Neural cell (in vitro differentiated cells): ENCODE data around the gene CTAGE1. TPM values are rescaled to one million over a fixed set of nuclear protein-coding genes. Genes with fewer than 3 reads are reported as not detected.

Experiments
- H2AFZ ChIP-seq: fragments of 200-600, 300-800 bp; sonication (generic), shearing (Covaris generic); 2 replicates; pipeline ENCODE4 v1.6.0; 2014; ENCODE audit warnings: low read depth, mild to moderate bottlenecking, antibody characterized with exemption, low read length, moderate library complexity
- H3F3A ChIP-seq: fragments of 200-600 bp; shearing (Covaris generic); 2 replicates; pipeline ENCODE4 v1.6.1; 2016; ENCODE audit warnings: mild to moderate bottlenecking, moderate library complexity, mixed read lengths, antibody characterized with exemption, low read length; ENCODE audit not compliant: insufficient read depth, poor library complexity, severe bottlenecking
- H3K27ac ChIP-seq: fragments of 200-600, 300-800 bp; sonication (generic), shearing (Covaris generic); 2 replicates; pipeline ENCODE4 v1.5.1; 2014; ENCODE audit warnings: mild to moderate bottlenecking, low read length, moderate library complexity
- H3K27me3 ChIP-seq: fragments of 300-800, 200-600 bp; sonication (generic), shearing (Covaris generic); 2 replicates; pipeline ENCODE4 v1.6.0; 2014; ENCODE audit warnings: mild to moderate bottlenecking, low read depth, low read length, moderate library complexity; ENCODE audit not compliant: insufficient read depth
- H3K36me3 ChIP-seq: fragments of 300-800, 200-600 bp; sonication (generic), shearing (Covaris generic); 2 replicates; pipeline ENCODE4 v1.5.1; 2014; ENCODE audit warnings: mild to moderate bottlenecking, antibody characterized with exemption, low read length, moderate library complexity; ENCODE audit not compliant: insufficient read depth
- H3K4me2 ChIP-seq: fragments of 300-800, 200-600 bp; sonication (generic), shearing (Covaris generic); 2 replicates; pipeline ENCODE4 v1.6.0; 2014; ENCODE audit warnings: mild to moderate bottlenecking, low read length
- H3K4me3 ChIP-seq: fragments of 300-800, 200-600 bp; sonication (generic), shearing (Covaris generic); 2 replicates; pipeline ENCODE4 v1.5.1; 2014; ENCODE audit warnings: mild to moderate bottlenecking, low read length, moderate library complexity
- H3K79me2 ChIP-seq: fragments of 200-600 bp; shearing (Covaris generic); replicated peaks from 2 replicates; pipeline ENCODE4 v1.6.0; 2014; ENCODE audit warnings: mild to moderate bottlenecking, low read length, moderate library complexity; ENCODE audit not compliant: insufficient read depth
- H3K9ac ChIP-seq: fragments of 300-800, 200-600 bp; sonication (generic), shearing (Covaris generic); 2 replicates; pipeline ENCODE4 v1.6.1; 2016; ENCODE audit warnings: mild to moderate bottlenecking, low read length, mixed read lengths
- H3K9me2 ChIP-seq: fragments of 200-600 bp; shearing (Covaris generic); 2 replicates; pipeline ENCODE4 v1.6.1; 2016; ENCODE audit warnings: mild to moderate bottlenecking, low read length, mixed read lengths; ENCODE audit not compliant: insufficient read depth
- H3K9me3 ChIP-seq: fragments of 200-600, 300-800 bp; sonication (generic), shearing (Covaris generic); 2 replicates; pipeline ENCODE4 v1.6.1; 2016; ENCODE audit warnings: mild to moderate bottlenecking, mixed run types, low read length, moderate library complexity, mixed read lengths
- H4K20me1 ChIP-seq: fragments of 200-600 bp; shearing (Covaris generic); 2 replicates; pipeline ENCODE4 v1.6.1; 2016; ENCODE audit warnings: mild to moderate bottlenecking, mixed run types; ENCODE audit not compliant: insufficient read depth
- CTCF ChIP-seq: fragments of 450-650 bp; IDR thresholded peaks from 2 replicates; pipeline ENCODE4 v1.5.1; 2014; ENCODE audit warnings: antibody characterized with exemption, mild to moderate bottlenecking, moderate library complexity; ENCODE audit not compliant: poor library complexity, severe bottlenecking
- EP300 ChIP-seq: fragments of 450-650 bp; conservative IDR thresholded peaks from 2 replicates; pipeline ENCODE4 v1.6.1; 2014; ENCODE audit warnings: antibody characterized with exemption, mild to moderate bottlenecking, moderate library complexity; ENCODE audit not compliant: poor library complexity, severe bottlenecking
- EZH2 ChIP-seq: fragments of 200-600, 300-800 bp; shearing (Covaris generic), sonication (generic); IDR thresholded peaks from 2 replicates; pipeline ENCODE4 v1.6.1; 2014; ENCODE audit warnings: antibody characterized with exemption, low read length, borderline replicate concordance, mild to moderate bottlenecking; ENCODE audit not compliant: insufficient read depth, poor library complexity, severe bottlenecking
- MXI1 ChIP-seq: fragments of 450-650 bp; conservative IDR thresholded peaks from 2 replicates; pipeline ENCODE4 v1.6.1; 2014; ENCODE audit warnings: antibody characterized with exemption, mild to moderate bottlenecking; ENCODE audit not compliant: poor library complexity, severe bottlenecking
- POLR2AphosphoS5 ChIP-seq: IDR thresholded peaks from 2 replicates; pipeline ENCODE4 v1.6.1; 2012
- RAD21 ChIP-seq: fragments of 450-650 bp; conservative IDR thresholded peaks from 2 replicates; pipeline ENCODE4 v1.6.1; 2014; ENCODE audit warnings: antibody characterized with exemption, mild to moderate bottlenecking, moderate library complexity
- REST ChIP-seq: IDR thresholded peaks from 2 replicates; pipeline ENCODE4 v1.6.1; 2012; ENCODE audit warnings: borderline replicate concordance
- SMC3 ChIP-seq: fragments of 450-650 bp; conservative IDR thresholded peaks from 2 replicates; pipeline ENCODE4 v1.6.1; 2014; ENCODE audit warnings: antibody characterized with exemption, mild to moderate bottlenecking, moderate library complexity; ENCODE audit not compliant: poor library complexity
- TAF1 ChIP-seq: IDR thresholded peaks from 2 replicates; pipeline ENCODE4 v1.6.1; 2012; ENCODE audit warnings: low read depth
- polyA plus RNA-seq: library from polyadenylated mRNA; depleted of rRNA; stranded (reverse); fragments of >200 nt; gene quantifications from 2 replicates; pipeline ENCODE4 v1.2.3, GENCODE V29; 2014

The CTAGE1 gene
- polyA plus RNA-seq, 1 donor from 2014 or later: not detected

GRCh38 chr18:22391407-22392345, 26.0 kb downstream of the CTAGE1 start:
- H4K20me1 ChIP-seq: no peaks in the 10 kb centered on the region
- no peaks in the 10 kb centered on the region for H3K9me2 ChIP-seq
- H3K9me3 ChIP-seq: no peaks in the 10 kb centered on the region
- H3K4me3 ChIP-seq: no peak overlapping the region
- TF ChIP-seq EZH2 (no peak), POLR2AphosphoS5 (no peak), CTCF (no peak), TAF1 (no peak), EP300 (no peak)
- H3K9ac ChIP-seq: no peak overlapping the region
- no peaks in the 10 kb centered on the region for H3K36me3 ChIP-seq
- H3F3A ChIP-seq: no peaks in the 10 kb centered on the region
- H3K27ac ChIP-seq: no peak overlapping the region
- H3K27me3 ChIP-seq: no peaks in the 10 kb centered on the region
- H3K4me2 ChIP-seq: no peak overlapping the region
- H2AFZ ChIP-seq: no peak overlapping the region
- H3K79me2 ChIP-seq: no peaks in the 10 kb centered on the region

GRCh38 chr18:22387787-22388186, 29.9 kb downstream of the CTAGE1 start:
- TF ChIP-seq MXI1: no peak
- no peak for TF ChIP-seq POLR2AphosphoS5
- no peak for TF ChIP-seq EP300
- TF ChIP-seq EZH2: no peak
- TF ChIP-seq SMC3: no peak
- TF ChIP-seq CTCF: no peak
- Histone ChIP-seq H3K79me2 (no peaks in the 10 kb centered on the region), H3K4me3 (no peak overlapping the region), H3K9ac (no peak overlapping the region), H3K9me3 (no peaks in the 10 kb centered on the region), H3K9me2 (no peaks in the 10 kb centered on the region), H4K20me1 (no peaks in the 10 kb centered on the region), H3K4me2 (no peak overlapping the region), H2AFZ (no peak overlapping the region), H3K27me3 (no peaks in the 10 kb centered on the region), H3F3A (no peaks in the 10 kb centered on the region), H3K27ac (no peak overlapping the region), H3K36me3 (no peaks in the 10 kb centered on the region)

- H3K9me2 ChIP-seq: no peaks in the 10 kb centered on the region
- H3K4me3 ChIP-seq: no peak overlapping the region
- TF ChIP-seq MXI1 (no peak), REST (no peak), EP300 (no peak), POLR2AphosphoS5 (no peak), EZH2 (no peak), TAF1 (no peak), SMC3 (no peak), CTCF (no peak), RAD21 (no peak)
- H4K20me1 ChIP-seq: no peaks in the 10 kb centered on the region
- H3F3A ChIP-seq: no peaks in the 10 kb centered on the region
- no peaks in the 10 kb centered on the region for H3K36me3 ChIP-seq
- no peaks in the 10 kb centered on the region for H3K9me3 ChIP-seq
- H3K4me2 ChIP-seq: no peak overlapping the region
- H3K79me2 ChIP-seq: no peaks in the 10 kb centered on the region
- no peak overlapping the region for H3K27ac ChIP-seq
- no peaks in the 10 kb centered on the region for H3K27me3 ChIP-seq
- no peak overlapping the region for H3K9ac ChIP-seq
- no peak overlapping the region for H2AFZ ChIP-seq
Observed at GRCh38 chr18:22387364-22387763, 30.4 kb downstream of the CTAGE1 start.
